ENCODE data around the gene BCAP29.
"Not testable (repeated sequence)": the region's sequence is repeated elsewhere in the genome, so short reads cannot be mapped to it uniquely, and the experiment has no call there.

BCAP29 gene, protein sequence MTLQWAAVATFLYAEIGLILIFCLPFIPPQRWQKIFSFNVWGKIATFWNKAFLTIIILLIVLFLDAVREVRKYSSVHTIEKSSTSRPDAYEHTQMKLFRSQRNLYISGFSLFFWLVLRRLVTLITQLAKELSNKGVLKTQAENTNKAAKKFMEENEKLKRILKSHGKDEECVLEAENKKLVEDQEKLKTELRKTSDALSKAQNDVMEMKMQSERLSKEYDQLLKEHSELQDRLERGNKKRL

DNA sequence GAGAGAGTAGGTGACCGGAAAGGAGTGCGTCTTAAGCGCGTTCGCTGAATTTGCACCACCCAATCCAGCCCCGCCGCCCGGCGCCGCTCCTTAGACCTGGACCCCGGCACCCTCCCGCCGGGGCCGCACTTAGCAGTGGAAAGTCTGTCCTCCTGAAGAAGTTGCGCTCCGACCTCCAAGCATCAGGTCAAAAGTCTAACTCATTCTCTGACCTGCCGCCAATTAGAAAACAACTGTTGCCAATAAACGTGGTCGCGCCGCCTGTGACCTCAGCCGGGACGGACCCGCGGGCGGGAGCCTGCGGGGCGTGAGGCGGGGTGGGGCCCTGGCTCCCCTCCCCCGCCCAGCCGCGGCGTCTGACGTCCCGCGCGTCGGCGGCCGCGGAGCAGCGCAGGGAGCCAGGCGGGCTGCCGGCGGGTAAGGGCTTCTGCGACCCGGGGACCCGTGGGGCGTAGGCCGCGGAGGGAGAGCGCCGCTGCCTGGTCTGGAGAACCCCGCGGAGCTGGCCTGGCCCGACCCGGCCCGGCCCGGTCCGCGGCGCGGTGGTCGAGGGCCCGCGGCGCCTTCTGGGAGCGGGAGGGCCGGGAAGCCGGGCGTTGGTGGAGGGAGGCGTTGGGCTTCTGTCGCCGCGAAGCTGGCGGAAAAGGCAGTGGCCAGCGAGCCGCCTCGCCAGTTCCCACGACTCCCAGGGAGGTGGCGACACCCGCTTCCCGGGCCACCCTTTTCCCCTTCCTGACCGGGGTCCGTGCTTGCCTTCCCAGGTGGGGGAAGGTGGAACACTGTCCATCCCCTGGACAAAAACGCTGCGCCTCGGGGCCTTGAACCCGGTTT is at the start of gene BCAP29:
TSS of gene BCAP29 (plus strand) at position 362 of the 831 bp plus-strand sequence. CDS start 527 bp downstream, outside the sequence.
- DNase-seq = peak; percentile 52

DNA sequence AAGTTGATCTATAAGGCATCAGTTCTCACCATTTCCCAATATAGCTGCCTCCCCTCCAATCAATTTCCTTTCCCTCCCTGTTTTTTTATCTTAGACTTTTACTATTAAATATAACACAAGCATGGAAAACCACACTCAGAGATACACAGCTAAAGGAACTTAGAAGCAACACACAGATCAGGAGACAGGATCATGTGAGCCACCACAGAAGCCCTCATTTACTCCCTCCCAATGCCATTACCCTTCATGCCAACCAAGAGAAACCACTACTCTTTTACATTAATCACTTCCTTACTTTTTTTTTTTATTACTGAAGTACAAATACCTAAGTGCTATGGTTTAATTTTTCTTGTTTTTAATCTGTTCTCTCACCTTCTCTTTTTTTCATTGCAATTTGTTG is 49.3 kb upstream of the BCAP29 start:
- no peak for DNase-seq

DNA sequence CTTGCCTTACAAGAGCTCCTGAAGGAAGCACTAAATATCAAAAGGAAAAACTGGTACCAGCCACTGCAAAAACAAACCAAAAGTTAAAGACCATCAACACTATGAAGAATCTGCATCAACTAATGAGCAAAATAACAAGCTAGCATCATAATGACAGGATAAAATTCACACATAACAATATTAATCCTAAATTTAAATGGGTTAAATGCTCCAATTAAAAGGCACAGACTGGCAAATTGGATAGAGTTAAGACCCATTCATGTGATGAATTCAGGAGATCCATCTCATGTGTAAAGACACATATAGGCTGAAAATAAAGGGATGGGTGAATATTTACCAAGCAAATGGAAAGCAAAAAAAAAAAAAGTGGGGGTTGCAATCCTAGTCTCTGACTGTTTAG is 45.9 kb upstream of the BCAP29 start:
- no peak for DNase-seq

DNA sequence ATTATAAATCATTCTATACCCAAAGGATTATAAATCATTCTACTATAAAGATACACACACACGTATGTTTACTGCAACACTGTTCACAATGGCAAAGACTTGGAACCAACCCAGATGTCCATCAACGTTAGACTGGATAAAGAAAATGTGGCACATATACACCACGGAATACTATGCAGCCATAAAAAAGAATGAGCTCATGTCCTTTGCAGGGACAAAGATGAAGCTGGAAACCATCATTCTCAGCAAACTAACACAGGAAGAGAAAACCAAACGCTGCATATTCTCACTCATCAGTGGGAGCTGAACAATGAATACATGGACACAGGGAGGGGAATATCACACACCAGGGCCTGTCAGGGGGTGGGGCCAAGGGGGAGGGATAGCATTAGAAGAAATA is 42.8 kb upstream of the BCAP29 start:
- DNase-seq = not testable (repeated sequence)

DNA sequence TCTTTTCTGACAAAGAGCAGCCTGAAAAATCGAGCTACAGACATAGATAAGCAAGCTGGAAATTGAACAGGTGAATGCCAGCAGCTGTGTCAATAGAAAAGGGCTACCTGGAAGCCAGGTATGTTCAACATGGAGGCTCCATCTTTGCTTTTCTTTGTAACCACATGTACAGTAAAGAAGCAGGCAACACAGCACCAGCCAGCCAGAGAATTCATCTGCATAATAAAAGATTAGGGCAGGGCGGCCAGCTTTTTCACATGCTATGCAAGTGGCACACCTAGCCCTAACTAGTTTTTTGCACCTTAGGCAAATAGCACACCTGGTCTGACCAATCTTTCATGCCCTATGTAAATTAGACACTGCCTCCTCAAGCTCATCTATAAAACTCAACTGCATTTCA is 42.0 kb upstream of the BCAP29 start:
- DNase-seq = peak; percentile 48

DNA sequence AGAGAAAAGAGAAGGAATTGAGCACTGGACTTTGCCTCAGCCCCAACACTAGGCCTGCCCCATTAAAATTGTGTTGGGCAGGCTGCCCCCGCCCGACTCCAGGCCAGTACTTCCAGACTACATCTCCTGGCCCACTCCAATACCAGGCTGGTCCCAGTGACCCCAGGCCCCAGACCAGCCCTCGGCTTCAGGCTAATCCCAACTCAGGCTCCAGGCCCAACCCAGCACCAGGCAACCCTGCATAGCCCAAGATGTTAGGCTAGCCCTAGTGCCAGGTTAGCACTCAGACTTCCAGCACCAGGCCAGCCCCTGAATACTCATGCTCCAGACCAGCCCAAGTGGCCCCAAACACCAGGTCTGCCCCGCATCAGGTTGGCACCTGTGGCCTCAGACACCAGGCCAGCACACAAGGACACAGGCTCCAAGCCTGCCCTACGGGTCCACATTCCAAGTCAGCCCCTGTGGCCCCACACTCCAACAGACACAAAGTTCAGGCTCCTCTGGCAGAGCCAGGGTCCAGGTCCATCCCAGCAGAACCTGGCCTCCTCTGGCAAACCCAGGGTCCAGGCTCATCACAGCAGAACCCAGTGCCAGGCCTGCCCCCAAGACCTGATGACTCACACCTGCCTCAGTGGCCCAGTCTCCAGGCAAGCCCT is 36.6 kb upstream of the BCAP29 start:
- no peak for DNase-seq

DNA sequence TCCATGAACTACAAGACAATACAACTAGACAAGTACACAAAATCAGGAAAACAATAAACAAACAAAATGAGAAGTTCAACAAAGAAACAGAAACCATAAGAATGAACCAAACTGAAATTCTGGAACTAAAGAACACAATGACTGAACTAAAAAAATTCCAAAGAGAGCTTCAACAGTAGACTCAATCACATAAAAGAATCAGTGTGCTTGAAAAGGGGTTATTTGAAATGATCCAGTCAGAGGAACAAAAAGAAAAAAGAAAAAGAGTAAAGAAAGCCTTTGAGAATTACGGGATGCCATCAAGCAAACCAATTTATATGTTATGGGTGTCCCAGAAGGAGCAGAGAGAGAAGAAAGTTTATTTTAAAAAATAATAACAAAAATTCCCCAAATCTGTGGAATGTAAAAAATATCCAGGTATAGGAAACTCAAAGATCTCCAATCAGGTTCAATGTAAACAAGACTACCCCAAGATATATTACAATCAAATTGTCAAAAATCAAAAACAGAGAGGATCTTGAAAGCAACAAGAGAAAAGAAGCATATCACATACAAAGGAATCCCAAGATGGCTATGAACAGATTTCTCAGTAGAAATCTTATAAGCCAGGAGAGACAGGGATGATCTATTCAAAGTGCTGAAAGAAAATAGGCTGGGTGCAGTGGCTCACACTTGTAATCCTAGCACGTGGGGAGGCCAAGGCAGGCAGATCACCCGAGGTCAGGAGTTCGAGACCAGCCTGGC is 35.0 kb upstream of the BCAP29 start:
- DNase-seq = no peak

DNA sequence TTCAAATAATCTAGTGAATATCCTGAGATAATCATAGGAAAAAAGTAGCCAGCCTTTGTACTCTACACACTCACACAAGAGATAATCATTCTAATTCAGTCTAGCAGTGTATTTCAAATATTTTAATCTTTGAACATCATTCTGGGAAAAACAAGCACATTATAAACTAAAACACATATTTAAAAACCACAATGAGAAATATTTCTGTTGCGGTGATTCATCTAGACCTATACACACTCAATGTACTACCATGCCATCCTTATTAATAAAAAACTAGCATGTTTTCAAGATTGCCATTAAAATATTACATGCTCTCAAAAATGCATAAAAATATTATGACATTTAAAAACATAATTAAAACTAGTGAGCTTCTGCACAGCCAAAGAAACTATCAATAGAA is 28.1 kb upstream of the BCAP29 start:
- no peak for DNase-seq

DNA sequence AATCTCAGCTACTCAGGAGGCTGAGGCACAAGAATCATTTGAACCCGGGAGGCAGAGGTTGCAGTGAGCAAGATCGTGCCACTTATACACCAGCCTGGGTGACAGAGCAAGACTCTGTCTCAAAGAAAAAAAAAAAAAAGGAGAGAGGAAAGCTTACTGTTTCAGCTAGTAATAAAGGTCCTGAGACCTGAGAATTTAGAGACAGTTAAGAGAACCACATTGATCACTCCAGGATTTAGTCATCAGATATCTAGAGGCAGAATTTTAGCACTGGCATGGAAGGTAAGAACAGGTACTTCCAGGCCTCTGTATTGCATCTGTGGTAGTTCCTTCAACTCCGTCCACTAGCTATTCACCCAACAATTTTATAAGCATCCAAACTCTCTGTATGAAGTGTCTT is 24.2 kb upstream of the BCAP29 start:
- no peak for DNase-seq

DNA sequence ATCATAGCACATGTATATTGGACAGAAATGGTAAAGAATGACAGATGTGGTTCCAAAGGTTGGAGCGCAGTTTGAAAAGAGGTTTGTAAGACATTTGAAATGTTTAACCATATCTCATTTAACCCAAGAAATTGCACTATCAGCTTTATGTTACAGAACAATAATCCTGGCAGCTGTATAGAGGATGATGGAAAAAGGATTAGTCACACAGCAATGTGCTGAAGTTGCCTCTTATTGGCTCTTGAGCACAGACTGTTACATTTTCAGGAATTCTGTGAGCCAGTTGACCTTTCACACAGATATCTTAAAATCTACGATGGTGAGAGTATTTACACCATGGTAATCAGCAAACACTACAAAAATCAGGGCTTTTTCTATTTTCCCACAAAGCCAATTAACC is 20.2 kb upstream of the BCAP29 start:
- no peak for DNase-seq

DNA sequence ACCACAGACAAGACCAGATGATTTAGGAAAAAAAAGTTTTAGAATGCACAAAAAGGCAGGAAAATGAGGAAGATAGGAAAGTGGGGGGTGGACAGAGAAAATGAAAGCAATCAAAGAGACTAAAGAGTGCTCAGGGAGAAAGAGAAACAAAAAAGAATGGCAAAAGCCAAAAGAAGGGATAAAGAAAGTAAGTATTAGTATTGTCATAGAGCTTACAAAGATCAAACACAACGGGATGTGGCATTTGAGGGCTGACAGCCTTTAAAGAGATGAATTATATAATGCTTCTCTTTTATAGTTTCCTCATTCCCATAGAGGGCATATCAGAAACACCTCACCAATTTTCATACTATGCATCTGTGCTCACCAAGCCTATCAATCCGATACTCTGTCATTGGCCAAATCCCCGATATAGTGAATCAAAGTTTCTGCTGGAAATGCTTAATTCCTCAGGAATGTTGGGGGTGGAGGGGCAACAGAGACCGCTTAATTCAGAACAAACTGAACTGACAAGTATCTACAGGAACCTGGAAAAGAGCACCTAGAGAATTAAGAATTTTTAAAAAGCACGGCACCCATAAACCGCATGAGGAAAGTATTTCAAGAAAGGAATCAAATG is 19.0 kb upstream of the BCAP29 start:
- no peak for DNase-seq

DNA sequence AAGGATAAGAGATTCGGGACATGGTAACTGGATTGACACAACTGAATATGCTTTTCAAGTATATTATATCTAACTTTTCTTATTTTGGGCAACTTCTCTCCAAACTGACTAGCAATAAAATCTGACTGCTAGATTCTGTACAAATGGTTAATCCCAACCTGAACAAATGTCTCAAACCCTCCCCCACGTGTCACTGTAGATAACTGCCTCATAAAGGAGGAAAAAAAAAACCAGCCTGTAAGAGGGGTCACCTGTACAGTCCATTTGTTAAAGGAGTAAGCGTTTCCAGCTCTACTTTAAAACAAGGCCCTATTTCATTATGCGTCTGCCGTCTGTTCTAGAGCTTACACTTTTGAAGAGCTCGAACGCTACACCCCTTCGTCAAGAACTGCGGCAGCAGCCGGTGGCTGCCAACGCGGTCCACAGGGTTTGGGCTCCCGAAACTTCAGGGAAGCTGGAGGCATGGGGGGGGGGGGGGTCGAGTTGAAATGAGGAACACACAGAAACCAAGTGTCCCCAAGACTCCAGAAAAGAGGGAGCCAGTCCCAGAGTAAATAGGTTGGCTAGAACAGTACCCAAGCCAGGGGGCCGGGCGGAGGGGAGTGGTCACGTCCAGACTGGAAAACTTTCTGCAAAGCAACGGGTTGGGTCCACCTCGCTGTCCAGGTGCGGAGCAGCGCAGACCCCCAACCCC is 16.8 kb upstream of the BCAP29 start:
- peak; percentile 8 for DNase-seq

DNA sequence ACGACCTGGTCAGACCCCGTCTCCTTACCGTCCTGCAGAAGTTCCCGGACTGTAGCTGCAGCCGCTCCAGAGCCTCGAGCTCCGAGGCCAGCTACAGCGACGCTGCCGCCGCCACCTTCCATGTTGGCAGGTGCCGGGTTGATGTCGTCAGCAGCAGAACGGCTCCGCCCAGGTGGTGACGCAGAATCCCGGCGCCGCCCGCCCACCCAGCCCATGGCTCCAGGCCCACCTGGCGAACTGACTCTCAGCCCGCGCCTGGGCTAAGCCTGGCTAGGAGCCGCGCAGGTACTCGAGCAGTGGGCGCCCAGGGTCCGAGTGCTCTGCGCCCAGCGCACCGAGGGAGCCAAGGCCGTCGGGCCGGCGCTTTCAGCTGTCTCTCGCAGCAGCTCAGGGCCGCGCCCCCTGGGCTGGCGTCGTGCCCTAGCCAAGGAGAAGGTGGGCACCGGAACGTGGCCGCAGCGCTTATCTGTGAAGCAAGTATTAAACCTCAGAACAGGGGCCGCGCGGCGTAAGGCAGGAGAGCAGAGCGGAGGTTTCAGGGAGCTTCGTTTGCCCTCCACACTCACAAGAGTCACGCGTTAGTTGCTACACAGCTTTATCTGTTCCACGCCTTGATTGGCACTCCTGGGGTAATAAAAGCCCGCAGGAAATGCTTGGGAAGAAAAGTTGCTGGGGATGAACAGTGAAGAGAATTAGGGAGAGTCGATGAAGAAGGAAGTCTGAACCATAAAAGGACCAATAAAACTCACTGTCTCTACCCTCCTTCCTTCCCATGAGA is 16.1 kb upstream of the BCAP29 start, which contains the start of the genes COG5 and DUS4L:
TSS of gene COG5 (minus strand) at position 146 of the 778 bp plus-strand sequence. CDS start at position 122, 24 bp downstream.
TSS of gene DUS4L (plus strand) at position 197 of the 778 bp plus-strand sequence. CDS start 3,100 bp downstream, outside the sequence.
- DNase-seq = peak; percentile 71

DNA sequence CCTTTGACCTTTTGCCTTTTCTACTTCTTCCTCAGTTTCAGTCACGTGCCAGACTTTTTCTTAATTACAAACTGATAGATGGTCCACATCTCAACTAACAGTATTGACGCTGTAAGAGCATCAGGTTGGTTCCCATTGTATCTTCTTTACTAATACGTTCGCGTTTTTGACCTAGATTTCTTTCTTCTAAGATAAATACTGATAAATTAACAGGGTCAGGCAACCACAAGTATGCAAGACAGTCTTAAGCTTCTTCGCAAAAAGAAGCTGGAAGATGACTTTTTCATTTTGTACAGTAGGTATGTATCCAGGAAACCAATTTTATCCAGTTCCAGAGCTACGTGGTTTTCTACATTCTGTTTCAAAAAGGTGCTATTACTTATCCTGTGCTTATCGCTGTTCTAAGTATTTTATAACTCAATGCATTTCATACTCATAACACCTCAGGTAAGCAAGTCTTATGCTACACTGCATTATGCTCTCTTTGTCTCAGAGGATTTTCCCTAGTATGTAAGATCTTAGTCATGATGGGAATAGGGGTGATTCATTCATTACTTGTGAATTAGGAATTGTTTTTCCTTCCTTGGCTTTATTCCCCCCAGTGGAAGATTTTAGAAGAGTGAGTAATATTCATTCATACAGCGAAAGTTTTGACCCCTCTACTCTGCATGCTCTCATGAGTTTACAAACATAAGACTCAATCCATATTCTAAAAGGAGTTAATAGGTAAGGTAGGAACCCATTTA is 15.3 kb upstream of the BCAP29 start:
- no peak for DNase-seq

DNA sequence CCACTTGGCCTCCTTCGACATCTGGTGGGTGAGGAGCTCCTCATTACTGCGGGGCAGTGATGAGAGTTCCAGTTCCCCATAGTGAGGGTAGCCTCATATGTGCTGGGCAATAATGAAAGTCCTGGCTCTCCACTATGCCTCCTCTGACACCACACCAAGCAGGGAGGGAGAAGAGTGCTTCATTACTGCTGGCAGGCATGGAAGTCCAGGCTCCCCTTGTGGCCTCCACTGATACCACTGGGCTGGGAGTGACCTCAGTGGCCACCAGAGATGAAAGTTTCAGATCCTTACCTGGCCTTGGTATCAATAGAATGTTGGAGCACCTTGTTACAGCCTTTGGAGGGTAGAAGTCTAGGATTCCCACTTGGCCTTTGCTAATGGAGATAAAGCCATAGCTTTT is 9.7 kb upstream of the BCAP29 start:
- DNase-seq = no peak

DNA sequence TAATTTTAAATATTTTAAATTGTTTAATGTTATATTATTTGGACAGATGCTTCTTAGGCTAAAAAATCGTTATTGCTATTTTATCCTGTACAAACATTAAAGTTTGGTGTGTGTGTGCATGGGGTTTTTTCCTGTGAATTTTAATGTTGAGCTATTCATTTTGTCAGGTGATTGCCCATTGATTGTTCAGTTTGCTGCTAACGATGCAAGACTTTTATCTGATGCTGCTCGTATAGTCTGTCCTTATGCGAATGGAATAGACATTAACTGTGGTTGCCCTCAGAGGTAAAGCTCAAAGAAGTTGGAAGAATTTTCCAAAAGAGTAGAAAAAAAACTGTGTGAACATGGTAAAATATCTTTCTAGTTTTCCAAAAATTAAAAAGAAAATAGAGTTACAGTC is 6.5 kb upstream of the BCAP29 start:
- DNase-seq = no peak

DNA sequence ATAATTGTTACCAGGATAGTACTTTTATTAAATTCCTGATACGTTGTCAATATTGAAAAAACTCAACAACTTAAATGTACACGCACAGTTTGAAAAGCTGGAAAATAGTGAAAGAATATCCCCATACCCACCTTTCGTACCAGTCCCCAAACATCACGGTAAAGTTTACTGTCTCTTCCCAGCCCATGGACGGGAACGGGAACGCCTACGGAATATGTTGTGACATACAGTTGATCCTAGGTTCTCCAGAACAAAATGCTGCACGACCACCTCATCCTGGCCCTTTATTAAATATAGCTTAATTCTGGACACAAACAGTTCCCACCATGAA is 527 bp upstream of the BCAP29 start:
- DNase-seq = no peak

DNA sequence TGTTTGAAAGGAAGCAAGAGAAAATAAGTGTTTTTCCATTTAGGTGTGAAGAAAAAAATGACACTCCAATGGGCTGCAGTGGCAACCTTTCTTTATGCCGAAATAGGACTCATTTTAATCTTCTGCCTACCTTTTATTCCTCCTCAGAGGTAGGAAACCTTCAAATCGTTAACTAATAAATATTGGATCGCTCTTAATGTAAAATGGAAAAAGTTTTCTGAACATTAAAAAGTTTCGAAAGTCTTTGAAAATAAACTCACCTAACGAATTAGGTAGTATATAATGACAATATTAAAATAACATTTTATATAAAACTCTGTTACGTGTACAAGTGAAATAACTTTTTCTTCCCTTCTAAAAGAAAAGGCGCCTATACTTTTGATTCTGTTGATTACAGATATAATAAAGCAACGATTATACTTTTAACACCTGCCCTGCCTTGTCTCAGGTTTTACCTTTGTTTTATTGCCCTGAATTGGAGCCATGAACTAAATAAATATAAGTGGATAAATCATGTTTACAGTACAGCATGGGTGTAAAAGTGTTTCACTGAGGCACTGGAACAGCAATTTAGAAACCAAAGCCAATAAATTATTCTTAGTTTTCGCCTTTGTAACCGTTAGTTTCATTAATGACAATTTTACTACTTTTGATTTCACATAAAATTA is 804 bp downstream of the BCAP29 start:
- no peak for DNase-seq

DNA sequence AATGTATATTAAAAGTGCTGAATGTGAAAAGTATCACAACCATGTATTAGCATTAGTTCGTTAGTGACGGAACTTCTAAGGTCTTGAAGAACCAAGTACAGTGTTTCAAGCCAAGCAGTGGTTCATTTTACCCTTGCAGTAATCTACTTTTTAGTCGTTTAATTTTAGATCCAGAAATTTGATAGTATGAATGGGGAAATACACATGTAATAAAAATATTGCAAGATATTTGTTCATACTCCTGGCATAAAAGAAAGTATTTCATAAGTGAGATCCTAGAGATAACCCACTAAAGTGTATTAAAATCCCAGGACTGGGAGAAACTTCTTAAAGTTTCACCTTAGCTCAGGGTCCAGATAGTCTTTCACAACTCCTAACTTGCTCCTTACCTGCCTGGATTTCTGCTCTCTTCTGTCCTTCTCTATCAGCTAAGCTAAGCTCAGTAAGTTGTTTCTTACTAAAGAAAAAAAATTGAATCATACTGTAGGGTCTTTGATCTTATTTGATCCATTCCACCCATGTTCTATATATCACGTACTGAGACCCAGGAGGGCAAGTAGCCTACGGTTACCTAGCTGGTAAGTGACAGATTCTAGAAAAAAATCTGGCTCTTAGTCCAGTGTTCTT is 1.5 kb downstream of the BCAP29 start:
- DNase-seq = no peak

Measured in NCI-H2107 (cell line).